Sigmoid colon (tissue), 4 donors: ENCODE results near the gene LRRC49.

Source experiments
- CTCF ChIP-seq, 4 experiments: fragments of 450-650 bp in 3 of 4; fragments of 200-600 bp in 1 of 4; IDR thresholded peaks; one replicate each; pipeline ENCODE4 v1.5.1; 2016 to 2019; ENCODE audit warnings: antibody characterized with exemption in 4 of 4, mild to moderate bottlenecking in 3 of 4, moderate library complexity in 2 of 4
- EP300 ChIP-seq, 4 donors: sonication (generic); formaldehyde crosslinking; IDR thresholded peaks; one replicate each; pipeline ENCODE4 v1.6.1; 2017; ENCODE audit warnings: antibody characterized with exemption in 4 of 4
- POLR2A ChIP-seq, 2 donors: fragments of 450-650 bp; IDR thresholded peaks; one replicate each; pipeline ENCODE4 v1.6.1; 2016; ENCODE audit warnings: antibody characterized with exemption in 2 of 2, mild to moderate bottlenecking in 2 of 2, moderate library complexity in 2 of 2

GRCh38 chr15:71051539-71051938 is 158.9 kb downstream of the LRRC49 start:
- no peak for TF ChIP-seq EP300 (IDR thresholded peaks at IDR 0.05)
- no peak for TF ChIP-seq CTCF (IDR thresholded peaks at IDR 0.05)
- TF ChIP-seq POLR2A (IDR thresholded peaks at IDR 0.05): no peak
